H1 (cell line): ENCODE results near the gene CPPED1. TPM values are rescaled to one million over a fixed set of nuclear protein-coding genes. Genes with fewer than 3 reads are reported as not detected.

Experiments
- CTCF ChIA-PET: fragments of 300-600 bp; sonication (Branson Sonifier 250); formaldehyde crosslinking; loops from one replicate; lab custom pipeline; 2021; ENCODE audit not compliant: partially characterized antibody; lab: Charles Lee
- POLR2A ChIA-PET: fragments of 300-600 bp; sonication (Branson Sonifier 250); formaldehyde crosslinking; loops from one replicate; lab custom pipeline; 2021; ENCODE audit warnings: inconsistent platforms; ENCODE audit not compliant: partially characterized antibody; lab: Charles Lee
- DNase-seq, 2 experiments: peaks; one replicate each; pipeline versions ENCODE4 v3.0.0 to v3.0.0-alpha.2; 2010 to 2022; ENCODE audit warnings: low spot score in 2 of 2, low read depth in 1 of 2, mixed read lengths in 1 of 2
- FAIRE-seq: peaks from 2 replicates; lab custom pipeline; 2011; peaks lifted over from hg19 to GRCh38; lab: Jason Lieb, UNC
- H2AFZ ChIP-seq: 2 replicates; pipeline ENCODE4 v1.8.1; 2012; ENCODE audit warnings: low read length, inconsistent platforms
- H2AK5ac ChIP-seq: 2 replicates; pipeline ENCODE4 v1.6.1; 2013; ENCODE audit warnings: low read depth, low read length
- H2BK120ac ChIP-seq: replicated peaks from 2 replicates; pipeline ENCODE3; 2013; ENCODE audit warnings: low read depth, low read length, inconsistent platforms
- H2BK12ac ChIP-seq: 2 replicates; pipeline ENCODE4 v1.6.1; 2013; ENCODE audit warnings: low read depth, low read length
- H2BK15ac ChIP-seq: 2 replicates; pipeline ENCODE4 v1.6.1; 2013; ENCODE audit warnings: low read length
- H2BK20ac ChIP-seq: 2 replicates; pipeline ENCODE4 v1.6.1; 2013; ENCODE audit warnings: low read length
- H2BK5ac ChIP-seq: 2 replicates; pipeline ENCODE4 v1.6.1; 2013; ENCODE audit warnings: low read depth, low read length
- H3K14ac ChIP-seq: 2 replicates; pipeline ENCODE4 v1.6.1; 2013; ENCODE audit warnings: inconsistent platforms; ENCODE audit not compliant: insufficient read length
- H3K18ac ChIP-seq: 2 replicates; pipeline ENCODE4 v1.6.1; 2013; ENCODE audit warnings: low read length; ENCODE audit errors: extremely low read depth
- H3K23ac ChIP-seq: 2 replicates; pipeline ENCODE4 v1.6.1; 2013; ENCODE audit warnings: inconsistent platforms; ENCODE audit not compliant: insufficient read length
- H3K23me2 ChIP-seq: 2 replicates; pipeline ENCODE4 v1.6.1; 2013; ENCODE audit warnings: low read depth, low read length
- H3K27ac ChIP-seq: 2 replicates; pipeline ENCODE4 v1.6.1; 2011; ENCODE audit warnings: low read depth, low read length, inconsistent platforms
- H3K27me3 ChIP-seq, 4 experiments: replicated peaks in 1 of 4; 1 replicate in 1 of 4; 2 replicates in 3 of 4; pipeline versions ENCODE4 v1.6.1 to v1.8.1; 2011 to 2013; ENCODE audit warnings: low read length in 3 of 4, mild to moderate bottlenecking in 3 of 4, inconsistent platforms in 2 of 4, mixed read lengths in 2 of 4, moderate library complexity in 1 of 4; ENCODE audit not compliant: control insufficient read depth in 3 of 4, insufficient read depth in 3 of 4; ENCODE audit errors: extremely low read depth in 1 of 4
- H3K36me3 ChIP-seq, 4 experiments: 2 replicates each; pipeline versions ENCODE4 v1.6.1 to v1.8.1; 2011 to 2013; ENCODE audit warnings: mild to moderate bottlenecking in 4 of 4, low read length in 3 of 4, moderate library complexity in 2 of 4, control low read depth in 1 of 4, inconsistent platforms in 1 of 4; ENCODE audit not compliant: insufficient read depth in 4 of 4, control insufficient read depth in 2 of 4
- H3K4ac ChIP-seq: replicated peaks from 2 replicates; pipeline ENCODE3; 2013; ENCODE audit warnings: low read length, low read depth, mixed read lengths, inconsistent platforms; ENCODE audit not compliant: insufficient read length
- H3K4me1 ChIP-seq, 4 experiments: replicated peaks in 1 of 4; 1 replicate in 1 of 4; 2 replicates in 3 of 4; pipeline versions ENCODE4 v1.6.1 to v1.8.1; 2011 to 2013; ENCODE audit warnings: low read length in 3 of 4, inconsistent platforms in 2 of 4, mixed read lengths in 1 of 4; ENCODE audit not compliant: insufficient read depth in 4 of 4, control insufficient read depth in 3 of 4
- H3K4me2 ChIP-seq, 2 experiments: 2 replicates each; pipeline versions ENCODE4 v1.6.1 to v1.8.1; 2011 to 2013; ENCODE audit warnings: low read depth in 2 of 2, low read length in 2 of 2, control low read depth in 1 of 2, inconsistent platforms in 1 of 2, mild to moderate bottlenecking in 1 of 2; ENCODE audit not compliant: insufficient read depth in 1 of 2
- H3K4me3 ChIP-seq, 4 experiments: fragments of 200-600, 300-600 bp in 1 of 4; sonication (generic), shearing (Covaris generic), sonication (Bioruptor Twin) in 1 of 4; 2 replicates each; pipeline versions ENCODE4 v1.5.1 to v1.8.1; 2011 to 2016; ENCODE audit warnings: low read length in 4 of 4, low read depth in 3 of 4, control low read depth in 2 of 4, inconsistent platforms in 2 of 4, mild to moderate bottlenecking in 2 of 4, mixed read lengths in 1 of 4, moderate library complexity in 1 of 4; ENCODE audit not compliant: insufficient read depth in 2 of 4; ENCODE audit errors: extremely low read depth in 1 of 4
- H3K56ac ChIP-seq: replicated peaks from 2 replicates; pipeline ENCODE3; 2013; ENCODE audit warnings: low read depth, mild to moderate bottlenecking, mixed read lengths, low read length, inconsistent platforms; ENCODE audit not compliant: insufficient read length
- H3K79me1 ChIP-seq: 2 replicates; pipeline ENCODE4 v1.6.1; 2013; ENCODE audit warnings: low read depth, low read length, control low read depth
- H3K79me2 ChIP-seq, 2 experiments: 2 replicates each; pipeline versions ENCODE4 v1.6.1 to v1.8.1; 2012 to 2013; ENCODE audit warnings: low read length in 2 of 2, mild to moderate bottlenecking in 2 of 2, inconsistent platforms in 1 of 2; ENCODE audit not compliant: insufficient read depth in 2 of 2, control insufficient read depth in 1 of 2
- H3K9ac ChIP-seq, 4 experiments: replicated peaks in 1 of 4; 1 replicate in 1 of 4; 2 replicates in 3 of 4; pipeline versions ENCODE4 v1.6.1 to v1.8.1; 2011 to 2013; ENCODE audit warnings: low read depth in 3 of 4, low read length in 3 of 4, control low read depth in 2 of 4, mild to moderate bottlenecking in 2 of 4, moderate library complexity in 2 of 4, inconsistent platforms in 1 of 4; ENCODE audit errors: extremely low read depth in 1 of 4
- H3K9me3 ChIP-seq, 2 experiments: 2 replicates each; pipeline versions ENCODE4 v1.6.1 to v1.8.1; 2012 to 2013; ENCODE audit warnings: mild to moderate bottlenecking in 2 of 2, moderate library complexity in 2 of 2, control low read depth in 1 of 2, inconsistent platforms in 1 of 2, low read depth in 1 of 2, low read length in 1 of 2, mixed read lengths in 1 of 2; ENCODE audit not compliant: insufficient read depth in 2 of 2
- H4K20me1 ChIP-seq, 2 experiments: replicated peaks in 1 of 2; 2 replicates each; pipeline versions ENCODE3 to v1.8.1; 2011 to 2013; ENCODE audit warnings: inconsistent platforms in 2 of 2, low read length in 2 of 2, mild to moderate bottlenecking in 1 of 2; ENCODE audit not compliant: insufficient read depth in 2 of 2, control insufficient read depth in 1 of 2
- H4K5ac ChIP-seq: 2 replicates; pipeline ENCODE4 v1.6.1; 2013; ENCODE audit warnings: low read length, low read depth, mixed read lengths, inconsistent platforms; ENCODE audit not compliant: insufficient read length
- H4K8ac ChIP-seq: 2 replicates; pipeline ENCODE4 v1.8.0; 2013; ENCODE audit warnings: mild to moderate bottlenecking, moderate library complexity, low read length, inconsistent platforms; ENCODE audit not compliant: insufficient read depth; ENCODE audit errors: extremely low read depth
- H4K91ac ChIP-seq: replicated peaks from 2 replicates; pipeline ENCODE3; 2013; ENCODE audit warnings: low read length, mixed read lengths, inconsistent platforms; ENCODE audit not compliant: insufficient read length
- CBX8 ChIP-seq: fragments of 300-800, 300-1000 bp; sonication (generic); IDR thresholded peaks from 2 replicates; pipeline ENCODE4 v1.7.1; 2016; ENCODE audit warnings: low read depth, low read length, borderline replicate concordance
- CHD1 ChIP-seq: IDR thresholded peaks from 2 replicates; pipeline ENCODE4 v1.6.1; 2012; ENCODE audit warnings: low read depth, low read length, improper control_type of control experiment
- CREB1 ChIP-seq: IDR thresholded peaks from 2 replicates; pipeline ENCODE4 v1.6.1; 2012; ENCODE audit warnings: inconsistent platforms
- EGR1 ChIP-seq: IDR thresholded peaks from 2 replicates; pipeline ENCODE4 v1.6.1; 2011; ENCODE audit warnings: low read depth, low read length, borderline replicate concordance
- EZH2 ChIP-seq: fragments of 200-600 bp; sonication (generic); IDR thresholded peaks from 2 replicates; pipeline ENCODE4 v1.7.1; 2012; ENCODE audit warnings: low read depth, mild to moderate bottlenecking, moderate library complexity, low read length, inconsistent platforms; ENCODE audit not compliant: severe bottlenecking
- KDM5A ChIP-seq: fragments of 200-600 bp; IDR thresholded peaks from 2 replicates; pipeline ENCODE4 v1.7.1; 2012; ENCODE audit warnings: mild to moderate bottlenecking, low read length, inconsistent platforms, mixed read lengths
- NANOG ChIP-seq: IDR thresholded peaks from 2 replicates; pipeline ENCODE4 v1.6.1; 2011; ENCODE audit warnings: low read length, low read depth, mild to moderate bottlenecking, inconsistent platforms; ENCODE audit not compliant: insufficient read depth, poor library complexity, severe bottlenecking
- RAD21 ChIP-seq, 2 experiments: IDR thresholded peaks in 1 of 2; conservative IDR thresholded peaks in 1 of 2; 2 replicates each; pipeline ENCODE4 v1.6.1; 2011; ENCODE audit warnings: low read depth in 2 of 2, low read length in 2 of 2, improper control_type of control experiment in 1 of 2, inconsistent platforms in 1 of 2, mild to moderate bottlenecking in 1 of 2, moderate library complexity in 1 of 2
- SP4 ChIP-seq: IDR thresholded peaks from 2 replicates; pipeline ENCODE4 v1.6.1; 2012; ENCODE audit warnings: low read length, inconsistent platforms
- TAF7 ChIP-seq: optimal IDR thresholded peaks from 2 replicates; pipeline ENCODE3; 2011; ENCODE audit warnings: low read depth, mild to moderate bottlenecking, inconsistent platforms, low read length, moderate library complexity, borderline replicate concordance
- TEAD4 ChIP-seq: IDR thresholded peaks from 2 replicates; pipeline ENCODE4 v1.6.1; 2012; ENCODE audit warnings: low read depth, low read length, inconsistent platforms, mixed read lengths
- polyA plus RNA-seq, 7 experiments: library from polyadenylated mRNA; depleted of rRNA in 3 of 7; stranded (reverse) in 5 of 7; unstranded in 2 of 7; fragments of >200 nt in 5 of 7; fragments of 200-250 nt in 2 of 7; gene quantifications; 1 replicate in 5 of 7; 2 replicates in 1 of 7; 4 replicates in 1 of 7; pipeline versions ENCODE4 v1.2.1 to v1.2.3, GENCODE V29; 2011 to 2013; ENCODE audit warnings: missing spikeins in 2 of 7, mixed read lengths in 2 of 7
- total RNA-seq: library from RNA; stranded (reverse); fragmentation: NEBNext Ultra II Directional; extraction: Animal tissue kit (Norgen Biotek cat#: 25700); gene quantifications from 2 replicates; pipeline ENCODE4 v1.2.1, GENCODE V29; 2021

Gene CPPED1
- total and polyA plus RNA-seq, 2 of the 8 experiments (the other 6 are each of a cell fraction or from before 2014, with no cell fraction given) = 3.5 to 11.2 TPM

- Histone ChIP-seq H2BK15ac (no peak overlapping the region), H2BK12ac (no peak overlapping the region), H3K79me2 (no peaks in the 10 kb centered on the region), H3K56ac (no peak overlapping the region), H3K9ac (no peak overlapping the region), H2AFZ (no peak overlapping the region), H3K4me2 (no peak overlapping the region), H3K14ac (no peak overlapping the region), H4K5ac (no peak overlapping the region), H2AK5ac (no peak overlapping the region), H3K27ac (no peak overlapping the region), H3K4ac (no peak overlapping the region), H3K9me3 (no peaks in the 10 kb centered on the region), H3K36me3 (no peaks in the 10 kb centered on the region), H2BK5ac (no peak overlapping the region), H3K27me3 (no peaks in the 10 kb centered on the region), H2BK20ac (no peak overlapping the region), H3K4me3 (no peak overlapping the region), H3K18ac (no peak overlapping the region), H4K8ac (no peak overlapping the region), H4K91ac (no peak overlapping the region), H3K23me2 (peaks cover 3% of the 10 kb centered on the region), H2BK120ac (no peak overlapping the region), H3K23ac (no peak overlapping the region), H3K79me1 (no peaks in the 10 kb centered on the region; the same call in 1 of the 2 replicates), H4K20me1 (no peaks in the 10 kb centered on the region), H3K4me1 (peaks cover 0 to 4% (median 3%) of the 10 kb centered on the region in 4 experiments; a peak in 3 of 7 replicates)
- DNase-seq (no peak), FAIRE-seq (no peak)
- ChIA-PET CTCF (interaction anchor here (1.1 to 2.2 kb wide), 3 partner anchors 17 to 122 kb away, joined by 3 to 8 read pairs (median 3); no protein-coding TSS in a partner anchor), POLR2A (interaction anchor here (0.9 kb wide), 1 partner anchor 17 kb away, joined by 3 read pairs; no protein-coding TSS in a partner anchor)
- no peak for TF ChIP-seq TAF7
- TF ChIP-seq CREB1 = no peak
- no peak for TF ChIP-seq EGR1
- no peak for TF ChIP-seq KDM5A
- TF ChIP-seq TEAD4 = no peak
- no peak for TF ChIP-seq RAD21 (IDR thresholded peaks at IDR 0.05 in 1 of 2, conservative IDR thresholded peaks at IDR 0.05 in 1 of 2; ENCODE audit: low read depth in 2 of 2, low read length in 2 of 2)
- TF ChIP-seq CBX8 = no peak
- no peak for TF ChIP-seq NANOG
- no peak for TF ChIP-seq CHD1
- no peak for TF ChIP-seq SP4
- no peak for TF ChIP-seq EZH2
These were observed 5.5 kb downstream of the CPPED1 start for GRCh38 chr16:12798171-12798570.
